Endothelial cell of umbilical vein (primary cell): ENCODE results near the gene M1AP. TPM values are rescaled to one million over a fixed set of nuclear protein-coding genes. Genes with fewer than 3 reads are reported as not detected.

ENCODE experiments used
- BruUV-seq: library from RNA; stranded (reverse); fragments of 400-500 nt; replicated peaks from 2 replicates; lab custom pipeline; 2021; lab: Mats Ljungman, UMichigan
- CTCF ChIA-PET: fragments of 300-600, 350-600 bp; sonication (Branson Sonifier 250); formaldehyde crosslinking; loops from one replicate; lab custom pipeline; 2021; ENCODE audit warnings: antibody characterized with exemption, inconsistent platforms; lab: Charles Lee
- POLR2A ChIA-PET: fragments of 300-600, 350-600 bp; sonication (Branson Sonifier 250); formaldehyde crosslinking; loops from one replicate; lab custom pipeline; 2021; ENCODE audit warnings: antibody characterized with exemption, inconsistent platforms; lab: Charles Lee
- DNase-seq: peaks from one replicate; pipeline ENCODE4 v3.0.0-alpha.2; 2011; ENCODE audit warnings: low read depth, low spot score
- FAIRE-seq: peaks from 2 replicates; lab custom pipeline; 2011; peaks lifted over from hg19 to GRCh38; lab: Jason Lieb, UNC
- H2AFZ ChIP-seq: 2 replicates; pipeline ENCODE4 v1.6.0; 2012; ENCODE audit warnings: low read depth, low read length, control low read depth, inconsistent platforms
- H3K27ac ChIP-seq: 2 replicates; pipeline ENCODE4 v1.5.1; 2011; ENCODE audit warnings: low read depth, mild to moderate bottlenecking, control low read depth, low read length, moderate library complexity; ENCODE audit not compliant: insufficient read depth
- H3K27me3 ChIP-seq, 2 experiments: 2 replicates each; pipeline versions ENCODE4 v1.6.0 to v1.6.1; 2011; ENCODE audit warnings: low read length in 2 of 2, mixed read lengths in 1 of 2; ENCODE audit not compliant: control insufficient read depth in 2 of 2, insufficient read depth in 2 of 2
- H3K36me3 ChIP-seq, 2 experiments: 2 replicates in 1 of 2; 3 replicates in 1 of 2; pipeline ENCODE4 v1.5.1; 2011; ENCODE audit warnings: low read length in 2 of 2, mild to moderate bottlenecking in 1 of 2, moderate library complexity in 1 of 2; ENCODE audit not compliant: control insufficient read depth in 2 of 2, insufficient read depth in 2 of 2; ENCODE audit errors: extremely low read depth in 1 of 2
- H3K4me1 ChIP-seq: 3 replicates; pipeline ENCODE4 v1.5.1; 2011; ENCODE audit warnings: mild to moderate bottlenecking, low read length; ENCODE audit not compliant: control insufficient read depth, insufficient read depth; ENCODE audit errors: extremely low read depth
- H3K4me2 ChIP-seq: 2 replicates; pipeline ENCODE4 v1.6.1; 2011; ENCODE audit warnings: low read length, control low read depth, mixed read lengths; ENCODE audit not compliant: insufficient read depth
- H3K4me3 ChIP-seq, 3 experiments: fragments of 200-600 bp in 1 of 3; sonication (generic), shearing (Covaris generic) in 1 of 3; replicated peaks in 1 of 3; 2 replicates each; pipeline ENCODE4 v1.5.1; 2011 to 2016; ENCODE audit warnings: control low read depth in 3 of 3, low read length in 3 of 3, mild to moderate bottlenecking in 2 of 3, inconsistent platforms in 1 of 3, low read depth in 1 of 3, moderate library complexity in 1 of 3; ENCODE audit not compliant: insufficient read depth in 1 of 3
- H3K79me2 ChIP-seq: 2 replicates; pipeline ENCODE4 v1.6.0; 2012; ENCODE audit warnings: low read length, inconsistent platforms; ENCODE audit not compliant: control insufficient read depth, insufficient read depth
- H3K9ac ChIP-seq: replicated peaks from 2 replicates; pipeline ENCODE3; 2011; ENCODE audit warnings: low read length, control low read depth; ENCODE audit not compliant: insufficient read depth; ENCODE audit errors: extremely low read depth
- H3K9me1 ChIP-seq: replicated peaks from 3 replicates; pipeline ENCODE4 v1.6.0; 2011; ENCODE audit warnings: mild to moderate bottlenecking, low read length; ENCODE audit not compliant: control insufficient read depth, insufficient read depth; ENCODE audit errors: extremely low read depth
- H3K9me3 ChIP-seq: replicated peaks from 2 replicates; pipeline ENCODE4 v1.5.1; 2012; ENCODE audit warnings: low read length, inconsistent platforms; ENCODE audit not compliant: control insufficient read depth, insufficient read depth
- H4K20me1 ChIP-seq: replicated peaks from 2 replicates; pipeline ENCODE3; 2011; ENCODE audit warnings: mild to moderate bottlenecking, low read length; ENCODE audit not compliant: control insufficient read depth, insufficient read depth; ENCODE audit errors: extremely low read depth
- CTCF ChIP-seq, 2 donors: IDR thresholded peaks; 1 replicate in 1 of 2; 2 replicates in 1 of 2; pipeline ENCODE4 v1.5.1; 2011; ENCODE audit warnings: low read length in 2 of 2, mild to moderate bottlenecking in 2 of 2, moderate library complexity in 2 of 2, control low read depth in 1 of 2, inconsistent platforms in 1 of 2, low read depth in 1 of 2; ENCODE audit not compliant: insufficient read depth in 1 of 2; ENCODE audit errors: extremely low read depth in 1 of 2
- EZH2 ChIP-seq: IDR thresholded peaks from 2 replicates; pipeline ENCODE4 v1.6.1; 2012; ENCODE audit warnings: borderline replicate concordance, low read depth, mild to moderate bottlenecking, moderate library complexity, low read length, inconsistent platforms; ENCODE audit not compliant: severe bottlenecking
- FOS ChIP-seq: IDR thresholded peaks from 2 replicates; pipeline ENCODE4 v1.6.1; 2011; ENCODE audit warnings: mild to moderate bottlenecking, low read length, moderate library complexity, borderline replicate concordance; ENCODE audit not compliant: insufficient read depth
- GATA2 ChIP-seq: IDR thresholded peaks from 2 replicates; pipeline ENCODE4 v1.7.0; 2011; ENCODE audit warnings: low read depth, mild to moderate bottlenecking, moderate library complexity, mixed read lengths, low read length; ENCODE audit not compliant: insufficient read length, insufficient read depth
- JUN ChIP-seq: IDR thresholded peaks from 2 replicates; pipeline ENCODE4 v1.6.1; 2011; ENCODE audit warnings: borderline replicate concordance, low read depth; ENCODE audit not compliant: insufficient read length, insufficient read depth
- MAX ChIP-seq: IDR thresholded peaks from 2 replicates; pipeline ENCODE4 v1.6.1; 2011; ENCODE audit not compliant: insufficient read depth, insufficient read length
- MYC ChIP-seq: IDR thresholded peaks from one replicate; pipeline ENCODE4 v1.6.1; 2011; ENCODE audit warnings: mild to moderate bottlenecking, low read depth, low read length
- POLR2A ChIP-seq: IDR thresholded peaks from 2 replicates; pipeline ENCODE4 v1.6.1; 2012; ENCODE audit warnings: low read depth, mild to moderate bottlenecking, control low read depth, low read length
- POLR2AphosphoS5 ChIP-seq: IDR thresholded peaks from 2 replicates; pipeline ENCODE4 v1.6.1; 2012; ENCODE audit warnings: low read depth, mild to moderate bottlenecking, control low read depth, low read length, moderate library complexity; ENCODE audit not compliant: insufficient read depth
- dilution Hi-C: fragments of 300-500 bp; cut with MboI; formaldehyde crosslinking; loops from one replicate; pipeline ENCODE4 v1.15.0; 2019; ENCODE audit warnings: low sequenced_read_pairs; ENCODE audit not compliant: extremely low pct_ligation_motif_present
- intact Hi-C: fragments of 100-400 bp; cut with micrococcal nuclease; formaldehyde crosslinking; loops from one replicate; pipeline ENCODE4 v1.10.0; 2022
- polyA plus RNA-seq, 4 experiments: library from polyadenylated mRNA; depleted of rRNA in 3 of 4; stranded (reverse) in 3 of 4; unstranded in 1 of 4; fragments of >200 nt; gene quantifications; 2 replicates each; pipeline versions ENCODE4 v1.2.1 to v1.2.3, GENCODE V29; 2011 to 2012; ENCODE audit warnings: missing spikeins in 1 of 4
- total RNA-seq: library from RNA; stranded (reverse); gene quantifications from 2 replicates; pipeline ENCODE4 v1.2.3, GENCODE V29; 2021

The M1AP gene
- total and polyA plus RNA-seq, 2 donors (not counting 3 experiments of a cell fraction or from before 2014, with no cell fraction given) = 0.04 TPM; not detected in 1

DNA sequence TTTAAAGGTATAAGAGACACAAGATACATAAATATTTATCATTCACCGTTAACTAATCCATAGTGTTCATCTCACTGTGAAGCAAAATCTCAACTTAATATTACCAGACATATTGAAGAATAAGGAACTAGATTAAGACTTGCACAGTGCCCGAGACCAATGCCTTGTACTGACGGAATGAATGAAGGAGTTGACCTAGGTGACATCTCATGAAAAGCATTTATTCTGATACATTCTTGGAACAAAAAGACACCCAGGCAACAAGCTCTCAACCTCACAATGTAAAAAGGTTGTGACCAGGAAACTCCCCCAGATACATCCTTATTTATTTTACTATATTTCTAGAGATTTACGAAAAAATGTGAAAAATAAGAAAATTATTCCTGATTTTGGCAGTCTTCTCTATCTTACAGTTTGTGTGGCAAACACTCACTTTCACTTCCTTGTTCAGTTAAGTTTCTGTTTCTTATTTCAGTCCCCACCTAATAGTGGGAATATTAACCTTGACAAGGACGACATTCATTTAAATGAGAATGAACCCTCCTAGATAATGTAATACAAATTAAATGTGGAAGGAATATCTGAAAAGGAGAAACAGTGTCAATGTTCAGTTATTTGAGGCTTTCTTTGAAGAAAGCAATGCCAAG lies 28.4 kb downstream of the M1AP start:
- Histone ChIP-seq H3K27me3 (peaks cover 25 to 29% of the 10 kb centered on the region in 2 experiments), H4K20me1 (no peaks in the 10 kb centered on the region), H3K36me3 (no peaks in the 10 kb centered on the region), H3K9ac (no peak overlapping the region), H3K9me1 (no peaks in the 10 kb centered on the region), H3K27ac (no peak overlapping the region), H3K79me2 (no peaks in the 10 kb centered on the region), H2AFZ (no peak overlapping the region), H3K4me2 (no peak overlapping the region), H3K4me1 (no peaks in the 10 kb centered on the region), H3K4me3 (no peak overlapping the region), H3K9me3 (no peaks in the 10 kb centered on the region)
- DNase-seq (no peak), FAIRE-seq (no peak)
- CTCF ChIA-PET = no interaction called here
- no peak for TF ChIP-seq FOS
- no peak for TF ChIP-seq MAX
- no peak for TF ChIP-seq EZH2
- intact Hi-C loops (no loop called here), dilution Hi-C loops (no loop called here)
- POLR2A ChIA-PET = no interaction called here
- BruUV-seq = no TSS peak

DNA sequence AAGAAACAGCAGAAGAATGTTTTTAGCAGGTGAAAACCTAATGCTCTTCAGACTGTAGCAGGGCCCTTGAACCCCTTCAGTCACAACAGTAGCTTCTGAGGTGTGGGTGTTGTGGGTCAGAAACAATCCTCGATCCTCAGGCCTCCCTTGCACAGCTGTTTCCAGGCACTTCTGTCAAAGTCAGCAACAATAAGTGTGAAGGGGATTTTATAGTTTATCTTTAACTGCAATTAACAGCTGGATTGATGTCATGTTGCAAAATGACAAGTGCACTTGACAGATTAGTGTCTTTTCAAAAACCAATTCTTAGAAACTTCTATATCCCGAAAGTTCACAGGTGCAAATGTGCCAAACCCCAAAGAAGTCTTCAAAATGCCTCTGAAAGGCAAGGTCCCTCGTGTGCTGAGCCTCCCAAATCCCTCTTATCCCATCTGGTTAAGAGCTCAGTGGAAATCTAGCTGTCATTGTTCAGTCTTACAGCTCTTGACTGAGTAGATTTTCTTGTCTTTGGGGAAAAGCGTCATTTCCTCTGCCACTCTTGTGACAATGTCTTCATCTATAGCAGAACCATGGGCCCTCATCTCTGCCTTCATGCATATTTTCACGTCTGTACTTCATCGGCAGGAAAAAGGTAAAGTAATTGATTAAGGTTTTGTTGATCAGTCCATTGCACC lies 29.6 kb downstream of the M1AP start:
- CTCF ChIA-PET = no interaction called here

More for the DNA sequence above, 29.6 kb downstream of the M1AP start:
- Histone ChIP-seq H3K27ac (no peak overlapping the region), H2AFZ (no peak overlapping the region), H3K4me3 (no peak overlapping the region), H3K27me3 (peaks cover 32 to 40% of the 10 kb centered on the region in 2 experiments), H3K36me3 (no peaks in the 10 kb centered on the region), H3K9ac (no peak overlapping the region), H3K79me2 (no peaks in the 10 kb centered on the region), H3K9me3 (no peaks in the 10 kb centered on the region), H3K4me1 (no peaks in the 10 kb centered on the region), H3K4me2 (no peak overlapping the region), H4K20me1 (no peaks in the 10 kb centered on the region), H3K9me1 (no peaks in the 10 kb centered on the region)
- DNase-seq (no peak), FAIRE-seq (no peak)
- POLR2A ChIA-PET = no interaction called here
- dilution Hi-C loops (no loop called here), intact Hi-C loops (no loop called here)
- no peak for TF ChIP-seq GATA2
- no peak for TF ChIP-seq MYC
- TF ChIP-seq FOS = no peak
- TF ChIP-seq MAX = no peak
- no peak for TF ChIP-seq POLR2AphosphoS5
- no peak for TF ChIP-seq POLR2A
- TF ChIP-seq EZH2 = no peak
- no peak for TF ChIP-seq JUN
- TF ChIP-seq CTCF (IDR thresholded peaks at IDR 0.05; ENCODE audit: extremely low read depth in 1 of 2, insufficient read depth in 1 of 2, low read depth in 1 of 2, low read length in 2 of 2) = no peak
- BruUV-seq = no TSS peak
